H9 (cell line): ENCODE measurements around the gene SIX5. TPM values are rescaled to one million over a fixed set of nuclear protein-coding genes. Genes with fewer than 3 reads are reported as not detected.

Experiments
- DNase-seq: peaks from one replicate; pipeline ENCODE4 v3.0.0-alpha.2; 2017
- H2AFZ ChIP-seq: one replicate; pipeline ENCODE4 v1.6.1; 2013; ENCODE audit warnings: mild to moderate bottlenecking, low read length, control low read depth, moderate library complexity
- H2AK5ac ChIP-seq: 2 replicates; pipeline ENCODE4 v1.6.1; 2013; ENCODE audit warnings: low read length, control low read depth, mixed read lengths; ENCODE audit not compliant: insufficient read length
- H2BK120ac ChIP-seq: one replicate; pipeline ENCODE4 v1.6.1; 2013; ENCODE audit warnings: low read depth, mild to moderate bottlenecking, low read length, control low read depth, inconsistent platforms; ENCODE audit not compliant: poor library complexity, severe bottlenecking
- H2BK12ac ChIP-seq: 2 replicates; pipeline ENCODE4 v1.6.1; 2013; ENCODE audit warnings: low read length, control low read depth, mixed read lengths, low read depth; ENCODE audit not compliant: insufficient read length
- H2BK15ac ChIP-seq: 2 replicates; pipeline ENCODE4 v1.6.1; 2013; ENCODE audit warnings: low read depth, low read length, control low read depth
- H2BK20ac ChIP-seq: one replicate; pipeline ENCODE4 v1.6.1; 2013; ENCODE audit warnings: low read depth, mild to moderate bottlenecking, low read length, control low read depth, inconsistent platforms; ENCODE audit not compliant: poor library complexity, severe bottlenecking
- H2BK5ac ChIP-seq: 2 replicates; pipeline ENCODE4 v1.6.1; 2013; ENCODE audit warnings: low read length, control low read depth, mixed read lengths; ENCODE audit not compliant: insufficient read length
- H3K14ac ChIP-seq: 2 replicates; pipeline ENCODE4 v1.6.1; 2013; ENCODE audit warnings: low read length, control low read depth; ENCODE audit not compliant: insufficient read depth
- H3K18ac ChIP-seq: 2 replicates; pipeline ENCODE4 v1.6.1; 2013; ENCODE audit warnings: low read depth, mild to moderate bottlenecking, mixed read lengths, low read length, control low read depth; ENCODE audit not compliant: insufficient read length
- H3K23ac ChIP-seq: 2 replicates; pipeline ENCODE4 v1.6.1; 2013; ENCODE audit warnings: low read length, control low read depth, mixed read lengths, low read depth; ENCODE audit not compliant: insufficient read length
- H3K23me2 ChIP-seq: 2 replicates; pipeline ENCODE4 v1.6.1; 2013; ENCODE audit warnings: low read depth, mild to moderate bottlenecking, mixed read lengths, low read length, control low read depth; ENCODE audit not compliant: insufficient read length, poor library complexity, severe bottlenecking
- H3K27ac ChIP-seq: 2 replicates; pipeline ENCODE4 v1.5.1; 2013; ENCODE audit warnings: low read length, control low read depth, mixed read lengths, low read depth; ENCODE audit not compliant: insufficient read length
- H3K27me3 ChIP-seq: 2 replicates; pipeline ENCODE4 v1.6.1; 2013; ENCODE audit warnings: low read length, control low read depth, inconsistent platforms; ENCODE audit not compliant: insufficient read depth
- H3K4ac ChIP-seq: 2 replicates; pipeline ENCODE4 v1.6.1; 2013; ENCODE audit warnings: low read depth, mild to moderate bottlenecking, control low read depth, inconsistent platforms, low read length, moderate library complexity
- H3K4me1 ChIP-seq: 2 replicates; pipeline ENCODE4 v1.6.1; 2013; ENCODE audit warnings: low read length, control low read depth, inconsistent platforms; ENCODE audit not compliant: insufficient read depth
- H3K4me2 ChIP-seq: 2 replicates; pipeline ENCODE4 v1.6.1; 2013; ENCODE audit warnings: low read length, control low read depth, mixed read lengths; ENCODE audit not compliant: insufficient read length, insufficient read depth
- H3K56ac ChIP-seq: 2 replicates; pipeline ENCODE4 v1.6.1; 2013; ENCODE audit warnings: low read depth, mild to moderate bottlenecking, mixed read lengths, low read length, control low read depth; ENCODE audit not compliant: insufficient read length
- H3K79me1 ChIP-seq: 2 replicates; pipeline ENCODE4 v1.6.1; 2013; ENCODE audit warnings: low read depth, mild to moderate bottlenecking, moderate library complexity, low read length, control low read depth, inconsistent platforms; ENCODE audit not compliant: insufficient read depth, poor library complexity, severe bottlenecking
- H3K79me2 ChIP-seq: 2 replicates; pipeline ENCODE4 v1.6.1; 2013; ENCODE audit warnings: low read length, control low read depth, inconsistent platforms; ENCODE audit not compliant: insufficient read depth
- H3K9ac ChIP-seq: 2 replicates; pipeline ENCODE4 v1.6.1; 2013; ENCODE audit warnings: low read length, control low read depth, mixed read lengths; ENCODE audit not compliant: insufficient read length; ENCODE audit errors: extremely low read depth
- H3K9me3 ChIP-seq: one replicate; pipeline ENCODE4 v1.6.1; 2013; ENCODE audit warnings: low read depth, low read length, inconsistent platforms; ENCODE audit not compliant: control insufficient read depth
- H3T11ph ChIP-seq: one replicate; pipeline ENCODE4 v1.6.1; 2013; ENCODE audit warnings: mild to moderate bottlenecking, low read length, control low read depth, inconsistent platforms
- H4K20me1 ChIP-seq: one replicate; pipeline ENCODE4 v1.6.1; 2013; ENCODE audit not compliant: control insufficient read depth, insufficient read length, insufficient read depth
- H4K5ac ChIP-seq: 2 replicates; pipeline ENCODE4 v1.6.1; 2013; ENCODE audit warnings: low read depth, mild to moderate bottlenecking, mixed read lengths, low read length, control low read depth; ENCODE audit not compliant: insufficient read length
- H4K8ac ChIP-seq: replicated peaks from 2 replicates; pipeline ENCODE4 v1.6.1; 2013; ENCODE audit warnings: low read length, control low read depth, mixed read lengths, low read depth; ENCODE audit not compliant: insufficient read length
- H4K91ac ChIP-seq: 2 replicates; pipeline ENCODE4 v1.6.1; 2013; ENCODE audit warnings: low read depth, mild to moderate bottlenecking, moderate library complexity, mixed read lengths, low read length, control low read depth; ENCODE audit not compliant: insufficient read length
- H3K27ac Mint-ChIP-seq, 3 experiments: 2 replicates in 2 of 3; 3 replicates in 1 of 3; pipeline ENCODE4 v1.8.0; 2020 to 2021; ENCODE audit warnings: mixed read lengths in 3 of 3, mild to moderate bottlenecking in 1 of 3, moderate library complexity in 1 of 3
- H3K27me3 Mint-ChIP-seq: 2 replicates; pipeline ENCODE4 v1.8.0; 2021; ENCODE audit warnings: low read depth, mild to moderate bottlenecking, moderate library complexity, mixed read lengths
- H3K36me3 Mint-ChIP-seq, 3 experiments: 2 replicates in 2 of 3; 3 replicates in 1 of 3; pipeline ENCODE4 v1.8.0; 2020 to 2021; ENCODE audit warnings: low read depth in 3 of 3, mixed read lengths in 3 of 3; ENCODE audit not compliant: insufficient read depth in 1 of 3
- H3K4me1 Mint-ChIP-seq, 2 experiments: 2 replicates each; pipeline ENCODE4 v1.8.0; 2020; ENCODE audit warnings: mixed read lengths in 2 of 2
- H3K4me3 Mint-ChIP-seq, 2 experiments: 2 replicates in 1 of 2; 3 replicates in 1 of 2; pipeline ENCODE4 v1.8.0; 2020 to 2021; ENCODE audit warnings: mild to moderate bottlenecking in 2 of 2, mixed read lengths in 2 of 2, moderate library complexity in 1 of 2
- H3K9me3 Mint-ChIP-seq, 2 experiments: 2 replicates in 1 of 2; 3 replicates in 1 of 2; pipeline ENCODE4 v1.8.0; 2020; ENCODE audit warnings: mild to moderate bottlenecking in 2 of 2, mixed read lengths in 2 of 2, moderate library complexity in 1 of 2
- WGBS: extraction: QIAGEN DNeasy Blood & Tissue Kit; methylation state at CpG from one replicate; pipeline ENCODE4 v1.1.7; 2013; ENCODE audit warnings: missing lambda C conversion rate, low lambda C conversion rate, mixed read lengths; ENCODE audit not compliant: insufficient read length; ENCODE audit errors: extremely low coverage; 5-methylcytosine and 5-hydroxymethylcytosine counted together
- total RNA-seq: library from RNA; stranded (reverse); gene quantifications from 2 replicates; pipeline ENCODE4 v1.2.1, GENCODE V29; 2021
- TF ChIP-seq, protein P1 (sequence below): fragments of 200-600 bp; sonication (generic); conservative IDR thresholded peaks from 3 replicates; pipeline ENCODE4 v1.8.0; 2021; ENCODE audit warnings: antibody characterized with exemption, mild to moderate bottlenecking

The SIX5 gene
- total RNA-seq, 1 experiment from 2014 or later, result 41.7 TPM

DNA sequence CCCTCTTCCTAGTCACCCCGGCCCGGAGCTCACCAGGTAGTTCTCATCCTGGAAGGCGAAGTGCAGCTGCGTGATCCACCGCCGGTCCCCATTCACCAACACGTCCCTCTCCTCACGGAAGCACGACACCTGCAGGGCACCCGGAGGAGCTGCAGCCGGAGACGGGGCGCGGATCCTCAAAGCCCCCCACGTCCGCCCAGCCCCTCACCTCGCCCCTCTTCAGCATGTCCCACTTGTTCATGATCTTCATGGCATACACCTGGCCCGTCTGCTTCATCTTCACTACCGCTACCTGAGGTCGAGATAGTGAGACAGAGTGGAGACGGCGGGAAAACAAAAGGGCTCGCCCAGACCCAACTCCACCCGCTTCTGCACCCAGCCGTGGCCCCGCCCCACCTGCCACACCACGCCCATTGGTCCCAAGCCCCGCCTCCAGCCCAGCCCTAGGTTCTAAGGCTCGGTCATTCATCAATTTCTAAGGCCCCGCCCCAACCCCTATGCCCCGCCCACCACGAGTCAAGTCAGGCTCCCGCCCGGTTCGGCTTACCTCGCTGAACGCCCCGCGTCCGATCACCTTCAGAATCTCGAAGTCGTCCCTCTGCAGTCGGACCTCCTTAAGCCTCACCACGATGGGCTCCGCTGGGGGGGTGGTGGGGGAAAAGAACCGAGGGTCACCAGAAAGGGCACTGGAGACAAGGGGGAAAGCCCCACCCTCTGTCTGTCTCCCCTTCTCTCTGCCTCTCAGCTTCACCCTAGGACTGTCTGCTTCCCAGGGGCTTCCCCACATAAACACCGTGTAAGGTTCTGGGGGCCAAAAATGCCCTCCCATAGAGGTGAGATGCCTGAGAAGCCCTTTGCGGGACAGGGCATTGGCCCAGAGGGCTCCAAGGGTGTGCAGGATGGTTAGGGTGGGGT is 10.4 kb upstream of the SIX5 start:
- Histone ChIP-seq H2BK120ac (no peak overlapping the region), H3K18ac (no peak overlapping the region), H3K4me1 (peaks cover 3% of the 10 kb centered on the region; the same call in 1 of the 2 replicates), H4K91ac (no peak overlapping the region), H4K5ac (no peak overlapping the region), H2BK15ac (no peak overlapping the region), H3K4me2 (peak overlapping the region; percentile 63), H2AFZ (no peak overlapping the region), H3T11ph (no peak overlapping the region), H3K9me3 (no peaks in the 10 kb centered on the region), H2BK20ac (no peak overlapping the region), H2BK5ac (no peak overlapping the region), H3K56ac (no peak overlapping the region), H3K4ac (no peak overlapping the region), H3K23ac (no peak overlapping the region), H3K23me2 (peaks cover 6% of the 10 kb centered on the region), H3K9ac (no peak overlapping the region), H3K27me3 (no peaks in the 10 kb centered on the region; the same call in 1 of the 2 replicates), H3K79me1 (no peaks in the 10 kb centered on the region), H2AK5ac (no peak overlapping the region), H4K8ac (no peak overlapping the region), H2BK12ac (no peak overlapping the region), H3K79me2 (no peaks in the 10 kb centered on the region), H4K20me1 (no peaks in the 10 kb centered on the region), H3K14ac (no peak overlapping the region), H3K27ac (no peak overlapping the region)
- H3K36me3 Mint-ChIP-seq, result peaks cover 13 to 45% (median 38%) of the 10 kb centered on the region in 3 experiments; a peak in 6 of 7 replicates
- H3K4me3 Mint-ChIP-seq, result peak overlapping the region; percentile 64 to 80
- H3K4me1 Mint-ChIP-seq, result peaks cover 25 to 45% of the 10 kb centered on the region in 2 experiments
- peaks cover 18% of the 10 kb centered on the region for H3K27me3 Mint-ChIP-seq
- H3K9me3 Mint-ChIP-seq, result no peaks in the 10 kb centered on the region
- TF ChIP-seq, protein P1, sequence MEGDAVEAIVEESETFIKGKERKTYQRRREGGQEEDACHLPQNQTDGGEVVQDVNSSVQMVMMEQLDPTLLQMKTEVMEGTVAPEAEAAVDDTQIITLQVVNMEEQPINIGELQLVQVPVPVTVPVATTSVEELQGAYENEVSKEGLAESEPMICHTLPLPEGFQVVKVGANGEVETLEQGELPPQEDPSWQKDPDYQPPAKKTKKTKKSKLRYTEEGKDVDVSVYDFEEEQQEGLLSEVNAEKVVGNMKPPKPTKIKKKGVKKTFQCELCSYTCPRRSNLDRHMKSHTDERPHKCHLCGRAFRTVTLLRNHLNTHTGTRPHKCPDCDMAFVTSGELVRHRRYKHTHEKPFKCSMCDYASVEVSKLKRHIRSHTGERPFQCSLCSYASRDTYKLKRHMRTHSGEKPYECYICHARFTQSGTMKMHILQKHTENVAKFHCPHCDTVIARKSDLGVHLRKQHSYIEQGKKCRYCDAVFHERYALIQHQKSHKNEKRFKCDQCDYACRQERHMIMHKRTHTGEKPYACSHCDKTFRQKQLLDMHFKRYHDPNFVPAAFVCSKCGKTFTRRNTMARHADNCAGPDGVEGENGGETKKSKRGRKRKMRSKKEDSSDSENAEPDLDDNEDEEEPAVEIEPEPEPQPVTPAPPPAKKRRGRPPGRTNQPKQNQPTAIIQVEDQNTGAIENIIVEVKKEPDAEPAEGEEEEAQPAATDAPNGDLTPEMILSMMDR, result peak; percentile 87
- DNase-seq, result peak; percentile 97
- no CpG with 5 or more reads among the region's 48 CpGs for WGBS
- peak overlapping the region in 1 of 3 experiments; percentile 95; a peak in 4 of 7 replicates for H3K27ac Mint-ChIP-seq
